ENCODE results near the gene ARL16. TPM values are rescaled to one million over a fixed set of nuclear protein-coding genes. Genes with fewer than 3 reads are reported as not detected.
A peak's percentile ranks its signal among the peaks of the same experiment; 100 is the strongest.

ARL16 gene
- polyA plus RNA-seq, 1 donor from 2014 or later: 156 TPM

GRCh38 chr17:81701288-81702071, 17.9 kb upstream of the ARL16 start:
- Histone ChIP-seq H4K20me1 (ENCODE audit: insufficient read depth) (no peaks in the 10 kb centered on the region), H3K9ac (ENCODE audit: low read length) (peak overlapping the region; percentile 94), H3K79me2 (replicated peaks; ENCODE audit: insufficient read depth, low read length) (peaks cover 25% of the 10 kb centered on the region), H3K4me2 (ENCODE audit: low read length) (no peak overlapping the region), H3K27me3 (ENCODE audit: insufficient read depth, low read depth, low read length) (no peaks in the 10 kb centered on the region), H3F3A (ENCODE audit: insufficient read depth, low read length, poor library complexity, severe bottlenecking) (no peaks in the 10 kb centered on the region), H3K36me3 (ENCODE audit: insufficient read depth, low read length) (peaks cover 5% of the 10 kb centered on the region), H3K4me3 (ENCODE audit: low read length) (peak overlapping the region; percentile 96), H3K9me2 (ENCODE audit: insufficient read depth, low read length) (no peaks in the 10 kb centered on the region), H2AFZ (ENCODE audit: low read depth, low read length) (no peak overlapping the region), H3K27ac (ENCODE audit: low read length) (no peak overlapping the region), H3K9me3 (ENCODE audit: low read length) (no peaks in the 10 kb centered on the region)
- TF ChIP-seq RAD21 (conservative IDR thresholded peaks at IDR 0.05): no peak
- TF ChIP-seq MXI1 (conservative IDR thresholded peaks at IDR 0.05; ENCODE audit: poor library complexity, severe bottlenecking): no peak
- TF ChIP-seq EP300 (conservative IDR thresholded peaks at IDR 0.05; ENCODE audit: poor library complexity, severe bottlenecking): no peak
- no peak for TF ChIP-seq TAF1 (IDR thresholded peaks at IDR 0.05; ENCODE audit: low read depth)
- no peak for TF ChIP-seq POLR2AphosphoS5 (IDR thresholded peaks at IDR 0.05)
- TF ChIP-seq SMC3 (conservative IDR thresholded peaks at IDR 0.05; ENCODE audit: poor library complexity): no peak
- TF ChIP-seq EZH2 (IDR thresholded peaks at IDR 0.05; ENCODE audit: borderline replicate concordance, insufficient read depth, low read length, poor library complexity, severe bottlenecking): no peak
- no peak for TF ChIP-seq CTCF (IDR thresholded peaks at IDR 0.05; ENCODE audit: poor library complexity, severe bottlenecking)
- no peak for TF ChIP-seq REST (IDR thresholded peaks at IDR 0.05; ENCODE audit: borderline replicate concordance)

- no peak overlapping the region for H3K4me2 ChIP-seq (ENCODE audit: low read length)
- H3K4me3 ChIP-seq (ENCODE audit: low read length): no peak overlapping the region
- no peak overlapping the region for H3K27ac ChIP-seq (ENCODE audit: low read length)
- TF ChIP-seq TAF1 (IDR thresholded peaks at IDR 0.05; ENCODE audit: low read depth) (no peak), RAD21 (conservative IDR thresholded peaks at IDR 0.05) (no peak), SMC3 (conservative IDR thresholded peaks at IDR 0.05; ENCODE audit: poor library complexity) (no peak), REST (IDR thresholded peaks at IDR 0.05; ENCODE audit: borderline replicate concordance) (no peak), POLR2AphosphoS5 (IDR thresholded peaks at IDR 0.05) (no peak), EP300 (conservative IDR thresholded peaks at IDR 0.05; ENCODE audit: poor library complexity, severe bottlenecking) (no peak), CTCF (IDR thresholded peaks at IDR 0.05; ENCODE audit: poor library complexity, severe bottlenecking) (no peak), MXI1 (conservative IDR thresholded peaks at IDR 0.05; ENCODE audit: poor library complexity, severe bottlenecking) (no peak), EZH2 (IDR thresholded peaks at IDR 0.05; ENCODE audit: borderline replicate concordance, insufficient read depth, low read length, poor library complexity, severe bottlenecking) (no peak)
- H3K9ac ChIP-seq (ENCODE audit: low read length): no peak overlapping the region
- no peaks in the 10 kb centered on the region for H4K20me1 ChIP-seq (ENCODE audit: insufficient read depth)
- no peaks in the 10 kb centered on the region for H3K9me2 ChIP-seq (ENCODE audit: insufficient read depth, low read length)
- H3K27me3 ChIP-seq (ENCODE audit: insufficient read depth, low read depth, low read length): no peaks in the 10 kb centered on the region
- H3F3A ChIP-seq (ENCODE audit: insufficient read depth, low read length, poor library complexity, severe bottlenecking): no peaks in the 10 kb centered on the region
- H3K79me2 ChIP-seq (replicated peaks; ENCODE audit: insufficient read depth, low read length): peaks cover 25% of the 10 kb centered on the region
- no peaks in the 10 kb centered on the region for H3K9me3 ChIP-seq (ENCODE audit: low read length)
- no peak overlapping the region for H2AFZ ChIP-seq (ENCODE audit: low read depth, low read length)
- peaks cover 5% of the 10 kb centered on the region for H3K36me3 ChIP-seq (ENCODE audit: insufficient read depth, low read length)
Measured at GRCh38 chr17:81700353-81701287, 17.0 kb upstream of the ARL16 start.

Measured in neural cell (in vitro differentiated cells).